IPS DF 4.7 (cell line): Measurements from ENCODE around the gene SLC12A4.
"Not testable (repeated sequence)": the region's sequence is repeated elsewhere in the genome, so short reads cannot be mapped to it uniquely, and the experiment has no call there.

Experiments
- DNase-seq: peaks from one replicate; pipeline ENCODE4 v3.0.0-alpha.2; 2013; ENCODE audit warnings: low spot score; ENCODE audit errors: extremely low read depth

The SLC12A4 gene

GRCh38 chr16:67988675-67989074, 20.2 kb upstream of the SLC12A4 start:
- DNase-seq: no peak

- DNase-seq: no peak
Observed at GRCh38 chr16:67987460-67988160, 19.2 kb upstream of the SLC12A4 start.

- no peak for DNase-seq
Observed at GRCh38 chr16:67986949-67987348, 18.5 kb upstream of the SLC12A4 start.

- no peak for DNase-seq
Observed at GRCh38 chr16:67982011-67982696, 13.7 kb upstream of the SLC12A4 start.

GRCh38 chr16:67979955-67980678, 11.7 kb upstream of the SLC12A4 start, which contains the start of gene DPEP3:
Gene DPEP3 (minus strand): TSS chr16:67980499. CDS start chr16:67980380, 119 bp downstream.
- DNase-seq: no peak

GRCh38 chr16:67977469-67978227, 9.2 kb upstream of the SLC12A4 start:
- no peak for DNase-seq

- DNase-seq: no peak
Observed at GRCh38 chr16:67977005-67977404, 8.6 kb upstream of the SLC12A4 start.

GRCh38 chr16:67976205-67976604, 7.8 kb upstream of the SLC12A4 start:
- DNase-seq: no peak

- no peak for DNase-seq
Observed at GRCh38 chr16:67975321-67976105, 7.1 kb upstream of the SLC12A4 start.

- DNase-seq: not testable (repeated sequence)
Observed at GRCh38 chr16:67972285-67972684, 3.8 kb upstream of the SLC12A4 start.

GRCh38 chr16:67971111-67971510, 2.7 kb upstream of the SLC12A4 start:
- no peak for DNase-seq

- DNase-seq: no peak
Observed at GRCh38 chr16:67969254-67970039, 1.0 kb upstream of the SLC12A4 start.

GRCh38 chr16:67967958-67968399, 458 bp downstream of the SLC12A4 start:
- DNase-seq: no peak

- no peak for DNase-seq
Observed at GRCh38 chr16:67967183-67967957, 1.1 kb downstream of the SLC12A4 start.

GRCh38 chr16:67966549-67967182, 1.8 kb downstream of the SLC12A4 start:
- DNase-seq: no peak

GRCh38 chr16:67965668-67966548, 2.5 kb downstream of the SLC12A4 start:
- no peak for DNase-seq

GRCh38 chr16:67964477-67965131, 3.8 kb downstream of the SLC12A4 start:
- no peak for DNase-seq
